DND-41 (cell line): ENCODE results near the gene SNTG2.

Experiments
- CTCF ChIP-seq: IDR thresholded peaks from 2 replicates; pipeline ENCODE4 v1.5.1; 2012; ENCODE audit warnings: borderline replicate concordance, low read length, moderate library complexity, mild to moderate bottlenecking; ENCODE audit not compliant: poor library complexity, severe bottlenecking; ENCODE audit errors: extremely low read depth
- EZH2 ChIP-seq: IDR thresholded peaks from 3 replicates; pipeline ENCODE4 v1.6.1; 2012; ENCODE audit warnings: borderline replicate concordance, low read depth, mild to moderate bottlenecking, moderate library complexity, low read length, inconsistent platforms; ENCODE audit not compliant: severe bottlenecking

GRCh38 chr2:1072250-1072649 is 121.6 kb downstream of the SNTG2 start:
- TF ChIP-seq CTCF (no peak), EZH2 (no peak)
